NCI-H2196 treated with DMSO at 0.1 percent for 48 hours (cell line): Measurements from ENCODE around the gene TNPO3.
"Not testable (repeated sequence)": the region's sequence is repeated elsewhere in the genome, so short reads cannot be mapped to it uniquely, and the experiment has no call there.

ENCODE experiments used
- DNase-seq: peaks from one replicate; lab custom pipeline; 2025; ENCODE audit not compliant: unreplicated experiment; lab: John Stamatoyannopoulos, UW

Gene TNPO3

DNA sequence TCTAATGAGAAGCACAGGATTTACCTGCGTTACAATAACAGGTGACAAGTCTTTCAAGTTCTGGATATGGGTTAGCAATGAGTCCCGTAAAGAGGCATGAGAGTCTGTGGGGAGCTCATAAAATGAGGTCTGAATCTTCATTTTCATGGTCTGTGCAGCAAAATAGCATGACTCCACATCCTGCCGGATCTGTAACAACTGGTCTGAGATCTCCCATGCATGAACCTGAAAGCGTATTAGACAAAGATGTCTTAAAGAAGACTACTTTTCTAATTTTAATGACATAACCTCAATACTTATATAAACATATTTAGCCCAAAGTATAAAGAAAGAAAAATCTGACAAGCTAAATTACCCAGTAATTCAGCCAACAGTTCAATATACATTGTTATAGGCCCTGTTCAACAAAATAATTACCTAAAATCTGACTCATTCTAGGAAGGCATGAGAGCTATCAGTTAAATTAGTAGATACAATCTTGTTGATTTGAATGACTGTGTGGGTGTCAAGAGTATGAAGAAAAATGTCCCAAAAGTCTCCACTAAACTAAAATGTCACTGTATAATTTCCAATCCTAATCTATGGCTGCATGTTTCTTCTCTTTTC is 36.9 kb downstream of the TNPO3 start:
- DNase-seq, result no peak

DNA sequence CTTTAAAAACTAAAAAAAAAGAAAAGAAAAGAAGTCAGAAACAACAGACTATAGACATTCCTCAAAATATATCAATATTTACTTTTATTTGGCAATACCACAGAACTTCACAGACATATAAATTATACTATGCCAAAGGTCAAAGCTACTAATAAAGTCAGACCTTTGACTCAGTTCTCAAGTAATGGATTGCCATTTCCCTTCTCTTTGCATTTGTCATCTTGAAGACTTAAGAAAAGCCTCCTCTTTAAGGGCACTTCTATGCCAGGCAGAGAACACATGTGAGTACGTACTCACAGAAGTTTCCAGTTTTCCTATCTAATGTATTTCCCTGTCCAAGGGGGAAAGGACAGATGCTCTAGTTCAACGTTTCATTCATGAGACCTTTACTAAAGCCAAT is 37.6 kb downstream of the TNPO3 start:
- DNase-seq, result no peak

DNA sequence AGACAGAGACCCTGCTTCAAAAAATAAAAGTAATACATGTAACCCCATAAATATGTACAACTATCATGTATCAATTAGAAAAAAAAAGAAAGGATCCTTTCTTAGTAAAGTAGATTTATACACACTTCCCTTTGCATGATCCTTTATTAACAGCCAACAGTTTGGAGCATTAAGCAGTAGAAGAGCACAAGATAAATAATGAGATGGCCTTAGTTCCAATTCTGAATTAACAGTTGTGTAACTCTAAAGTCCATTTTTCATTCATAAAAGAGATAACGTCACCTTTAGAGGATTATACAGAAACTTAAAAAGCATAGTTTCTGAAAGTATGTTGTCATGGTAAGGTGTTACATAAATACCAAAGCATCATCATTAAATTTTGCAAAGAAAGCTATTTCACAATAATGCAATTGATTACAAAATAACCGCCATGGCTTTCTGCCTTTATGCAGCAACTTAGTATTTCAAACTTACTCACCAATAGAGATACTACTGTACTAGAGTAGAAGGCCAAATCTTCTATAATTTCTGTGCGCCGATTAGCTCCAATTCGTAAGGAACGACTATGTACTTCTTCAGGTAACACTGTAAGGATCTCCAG is 40.3 kb downstream of the TNPO3 start:
- no peak for DNase-seq

DNA sequence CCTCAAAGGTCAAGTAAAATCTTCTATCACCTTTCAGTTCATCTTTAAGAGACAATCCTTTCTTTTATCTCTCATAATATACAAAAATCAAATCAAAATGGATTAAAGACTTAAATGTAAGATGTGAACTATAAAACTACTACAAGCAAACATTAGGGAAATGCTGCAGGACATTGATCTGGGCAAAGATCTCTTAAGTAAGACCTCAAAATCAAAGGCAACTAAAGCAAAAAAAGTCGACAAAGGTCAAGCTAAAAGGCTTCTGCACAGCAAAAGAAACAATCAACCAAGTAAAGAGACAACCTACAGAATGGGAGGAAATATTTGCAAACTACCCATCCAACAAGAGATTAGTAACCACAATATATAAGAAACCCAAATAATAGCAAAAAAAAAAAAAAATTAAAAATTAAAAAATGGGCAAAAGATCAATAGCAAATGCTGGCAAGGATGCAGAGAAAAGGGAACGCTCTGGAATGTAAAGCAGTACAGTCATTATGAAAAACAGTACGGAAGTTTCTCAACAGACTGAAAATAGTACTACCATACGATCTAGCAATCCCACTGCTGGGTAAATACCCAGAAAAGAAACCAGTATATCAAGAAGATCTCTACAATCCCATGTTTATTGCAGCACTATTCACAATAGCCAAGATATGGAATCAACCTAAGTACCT is 41.7 kb downstream of the TNPO3 start:
- no peak for DNase-seq

DNA sequence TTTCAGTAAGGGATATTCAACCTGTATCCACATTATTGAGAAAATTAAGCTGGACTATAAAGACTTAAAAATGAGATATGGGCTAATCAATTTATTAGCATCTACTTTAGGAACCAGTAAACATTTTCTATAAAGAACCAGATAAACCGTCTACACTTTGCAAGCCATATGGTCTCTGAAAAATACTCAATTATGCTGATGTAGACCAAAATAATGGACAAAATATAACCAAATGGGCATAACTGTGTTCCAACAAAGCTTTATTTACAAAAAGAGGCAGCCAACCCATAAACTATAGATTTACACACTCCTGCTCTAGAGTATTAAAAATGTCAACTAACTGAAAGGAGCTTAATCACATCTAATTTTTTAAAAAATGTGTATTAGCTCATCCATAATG is 42.3 kb downstream of the TNPO3 start:
- no peak for DNase-seq

DNA sequence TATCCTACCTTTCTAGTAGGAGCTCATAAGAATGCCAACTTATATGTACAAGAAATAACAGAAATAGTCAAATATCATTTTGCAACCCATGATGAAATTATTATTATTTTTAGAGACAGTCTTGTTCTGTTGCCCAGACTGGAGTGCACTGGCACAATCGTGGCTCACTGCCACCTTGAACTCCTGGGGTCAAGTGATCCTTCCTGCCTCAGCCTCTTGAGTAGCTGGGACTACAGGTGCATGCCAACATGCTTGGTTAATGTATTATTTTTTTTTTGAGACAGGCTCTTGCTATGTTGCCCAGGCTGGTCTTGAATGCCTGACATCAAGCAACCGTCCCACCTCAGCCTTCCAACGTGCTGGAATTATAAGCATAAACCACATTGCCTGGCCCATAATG is 44.8 kb downstream of the TNPO3 start:
- DNase-seq, result peak; percentile 2

DNA sequence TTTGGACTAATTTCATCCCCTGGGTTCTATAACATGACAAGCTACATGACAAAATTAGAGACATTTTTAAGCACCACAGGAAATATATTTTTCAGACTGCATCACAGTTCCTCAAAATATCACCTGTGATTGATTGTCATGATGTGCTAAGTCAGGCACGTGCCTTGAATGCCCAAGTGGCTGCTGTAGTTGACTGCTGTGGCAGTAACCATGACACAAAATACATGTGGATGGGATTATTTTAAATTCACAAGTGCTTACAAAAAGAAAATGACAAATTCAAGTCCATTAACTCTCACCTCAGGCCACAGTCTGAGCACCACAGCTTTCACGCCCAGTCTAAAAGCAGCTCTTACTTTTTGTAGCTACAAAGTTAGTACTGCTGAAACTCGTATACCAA is 45.5 kb downstream of the TNPO3 start:
- no peak for DNase-seq

DNA sequence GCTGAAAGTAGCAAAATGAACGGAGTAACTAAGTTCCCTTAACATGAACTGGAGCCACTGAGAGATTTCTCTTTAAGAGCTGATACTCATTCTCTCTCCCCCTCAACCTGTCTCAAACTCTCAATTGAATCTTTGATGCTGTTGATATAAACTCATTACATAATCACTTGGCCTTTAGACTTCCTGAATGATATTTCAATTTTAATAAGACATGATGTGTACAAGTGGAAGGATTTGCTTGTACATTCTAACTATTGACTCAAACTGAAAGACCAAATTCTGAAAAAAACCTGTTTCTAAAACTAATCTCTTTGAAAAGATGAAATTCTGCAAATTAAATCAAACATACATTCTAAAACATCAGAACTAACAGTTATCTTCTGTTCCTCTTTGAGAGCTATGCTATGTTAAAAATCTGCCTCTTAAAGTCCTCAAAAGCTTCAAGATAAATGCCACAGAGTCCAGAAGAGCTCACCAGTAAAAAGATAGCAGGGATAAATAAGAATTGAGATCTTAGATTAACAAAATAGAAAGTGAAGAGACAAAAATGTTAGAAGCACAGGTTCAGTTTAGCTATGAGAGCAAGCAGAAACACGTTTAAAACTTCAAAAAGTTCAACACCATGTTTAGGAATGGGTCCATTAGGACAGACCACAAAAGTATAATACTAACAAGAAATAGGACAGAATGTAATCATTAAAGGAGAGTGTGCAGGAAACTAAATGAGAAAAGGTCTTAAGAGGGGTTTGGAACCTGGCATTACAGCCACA is 46.1 kb downstream of the TNPO3 start:
- DNase-seq, result no peak

DNA sequence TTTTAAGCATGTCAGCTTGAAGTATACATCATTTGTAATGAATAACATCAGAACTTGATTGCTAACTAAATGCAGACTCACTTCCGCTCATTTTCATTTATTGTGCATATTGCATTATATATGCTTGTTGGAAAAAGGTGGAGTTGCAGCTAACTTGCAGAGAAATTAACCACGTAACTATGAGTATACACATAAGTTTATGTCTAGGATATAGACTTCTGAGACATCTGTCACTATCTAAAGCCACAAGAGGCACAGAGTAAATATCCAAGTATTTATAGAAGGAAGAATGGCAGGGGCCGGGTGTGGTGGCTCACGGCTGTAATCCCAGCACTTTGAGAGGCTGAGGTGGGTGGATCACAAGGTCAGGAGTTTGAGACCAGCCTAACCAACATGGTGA is 47.3 kb downstream of the TNPO3 start:
- no peak for DNase-seq

DNA sequence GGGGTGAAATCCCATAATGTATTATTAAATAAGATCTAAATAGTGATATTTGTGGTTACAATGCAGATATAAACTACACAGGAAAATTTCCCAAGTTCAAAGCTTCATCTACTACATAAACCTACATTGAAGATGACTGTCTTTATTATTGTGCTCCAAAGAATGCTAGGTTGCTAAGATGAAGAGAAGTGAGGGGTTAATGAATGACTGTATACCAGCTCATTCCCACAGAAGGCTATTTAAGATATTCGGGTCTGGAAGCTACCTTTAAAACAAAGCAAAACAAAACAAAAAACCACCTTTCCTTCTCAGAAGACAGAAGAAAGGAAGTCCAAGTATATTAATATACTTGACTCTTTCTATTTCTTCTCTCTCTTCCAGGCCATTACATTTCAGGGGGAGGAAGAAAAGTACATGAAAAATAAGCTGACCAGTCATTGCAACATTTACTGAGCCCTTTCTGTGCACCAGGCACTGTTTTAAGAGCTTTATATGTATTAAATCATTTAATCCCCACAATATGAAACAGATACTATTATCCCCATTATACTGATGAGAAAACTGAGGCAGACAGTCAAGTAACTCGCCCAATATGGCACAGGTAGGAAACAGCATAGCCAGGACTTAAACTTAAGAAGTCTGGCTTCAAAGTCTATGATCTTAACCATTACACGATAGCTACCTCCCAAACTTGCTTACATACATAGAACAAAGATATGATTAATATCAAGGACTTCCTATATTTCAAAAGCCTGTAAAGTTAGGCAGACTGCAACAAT is 48.1 kb downstream of the TNPO3 start:
- no peak for DNase-seq

DNA sequence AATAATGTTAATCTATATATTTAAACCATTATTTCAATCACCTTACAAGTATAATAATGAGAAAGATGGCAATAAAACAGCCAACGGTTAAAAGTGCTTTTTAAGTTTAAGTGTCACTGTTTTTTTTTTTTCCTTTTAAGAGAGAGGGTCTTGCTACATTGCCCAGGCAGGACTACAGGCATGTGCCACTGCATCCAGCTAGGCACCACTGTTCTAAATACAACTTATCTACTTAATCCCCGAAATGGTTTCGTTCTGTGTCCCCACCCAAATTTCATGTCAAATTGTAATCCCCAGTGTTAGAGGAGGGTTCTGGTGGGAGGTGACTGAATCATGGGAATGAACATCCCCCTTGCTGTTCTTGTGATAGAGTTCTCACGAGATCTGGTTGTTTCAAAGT is 49.7 kb downstream of the TNPO3 start:
- DNase-seq, result no peak

DNA sequence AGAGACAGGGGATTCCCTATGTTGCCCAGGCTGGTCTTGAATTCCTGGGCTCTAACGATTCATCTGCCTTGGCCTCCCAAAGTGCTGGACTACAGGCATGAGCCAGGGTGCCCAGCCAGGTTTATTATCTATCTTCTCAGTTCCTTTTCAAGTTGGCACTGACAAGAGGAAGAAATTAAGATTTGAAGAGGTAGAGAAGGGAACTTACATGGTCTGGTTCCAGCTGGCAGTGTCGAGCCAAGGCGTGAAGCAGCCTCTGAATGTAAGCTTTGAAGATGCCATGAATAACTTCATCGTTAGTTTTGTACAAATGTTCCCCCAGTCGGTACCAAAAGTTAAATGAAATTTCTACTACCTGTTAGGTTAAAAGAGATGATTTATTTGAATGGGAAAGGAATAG is 57.7 kb downstream of the TNPO3 start:
- no peak for DNase-seq

DNA sequence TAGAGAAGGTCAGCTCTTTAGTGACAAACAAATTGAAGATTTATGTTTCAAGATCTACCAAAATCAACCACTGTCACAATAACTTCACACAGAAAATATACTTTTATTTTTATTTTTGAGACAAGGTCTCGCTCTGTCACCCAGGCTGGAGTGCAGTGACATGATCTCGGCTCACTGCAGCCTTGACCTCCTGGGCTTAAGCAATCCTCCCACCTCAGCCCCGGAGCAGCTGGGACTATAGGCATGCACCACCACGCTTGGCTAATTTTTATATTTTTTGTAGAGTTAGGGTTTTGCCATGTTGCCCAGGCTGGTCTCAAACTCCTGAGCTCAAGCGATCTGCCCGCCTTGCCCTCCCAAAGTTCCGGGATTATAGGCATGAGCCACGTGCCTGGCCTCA is 60.4 kb downstream of the TNPO3 start:
- not testable (repeated sequence) for DNase-seq

DNA sequence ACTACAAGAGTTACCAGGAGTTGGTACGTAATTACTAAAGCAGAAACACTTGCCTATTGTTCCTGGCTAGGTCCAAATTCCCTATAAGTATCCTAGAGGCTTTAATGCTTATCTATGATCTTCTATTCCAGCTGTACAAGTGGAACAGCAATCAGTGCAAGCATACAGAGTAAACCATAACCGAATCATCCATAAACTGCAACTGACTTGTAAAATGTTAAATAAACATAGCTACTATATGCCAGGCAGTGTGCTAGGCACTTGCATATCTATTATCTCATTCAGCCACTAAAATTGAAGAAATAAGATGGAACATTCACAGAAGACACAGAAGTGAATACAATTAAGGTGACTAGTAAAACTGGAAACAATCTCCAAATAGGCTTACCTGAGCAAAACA is 61.5 kb downstream of the TNPO3 start:
- DNase-seq, result no peak

DNA sequence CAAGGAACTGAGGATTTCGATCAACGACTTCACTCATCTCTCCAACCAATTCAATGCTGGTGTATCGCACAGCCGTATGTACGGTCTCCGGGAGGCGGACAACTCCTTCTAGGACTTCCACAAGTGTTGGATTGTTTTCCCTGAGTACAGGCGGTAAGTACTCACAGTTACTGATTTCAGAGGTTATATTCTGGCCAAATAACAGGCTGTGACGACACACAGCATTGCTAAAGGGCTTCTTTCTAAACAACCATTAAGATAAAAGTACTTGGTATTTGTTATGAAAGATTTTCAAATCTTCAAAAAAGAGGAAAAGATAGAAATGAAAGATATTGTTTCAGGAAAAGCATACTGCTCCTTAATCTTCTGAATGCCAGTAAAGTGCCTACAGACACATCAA is 65.0 kb downstream of the TNPO3 start:
- DNase-seq, result no peak

DNA sequence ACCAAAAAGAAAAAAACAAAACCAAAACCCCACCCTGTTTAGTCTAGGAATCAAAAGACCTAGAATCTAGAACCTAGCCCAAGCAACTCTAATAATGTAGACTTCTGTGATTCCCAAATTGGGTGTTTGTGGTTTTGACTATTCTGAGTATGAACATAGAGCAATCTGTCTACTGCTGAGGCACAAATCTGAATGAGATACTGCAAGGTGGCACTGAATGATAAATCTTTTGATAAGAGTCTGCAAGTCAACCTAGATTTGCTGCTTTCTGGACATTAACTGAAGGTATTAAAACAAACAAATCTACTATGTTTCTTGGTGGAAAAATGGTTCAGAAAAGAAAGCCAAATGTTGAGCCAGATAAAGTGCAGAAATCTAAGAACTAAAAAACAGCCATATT is 66.5 kb downstream of the TNPO3 start:
- DNase-seq, result no peak

DNA sequence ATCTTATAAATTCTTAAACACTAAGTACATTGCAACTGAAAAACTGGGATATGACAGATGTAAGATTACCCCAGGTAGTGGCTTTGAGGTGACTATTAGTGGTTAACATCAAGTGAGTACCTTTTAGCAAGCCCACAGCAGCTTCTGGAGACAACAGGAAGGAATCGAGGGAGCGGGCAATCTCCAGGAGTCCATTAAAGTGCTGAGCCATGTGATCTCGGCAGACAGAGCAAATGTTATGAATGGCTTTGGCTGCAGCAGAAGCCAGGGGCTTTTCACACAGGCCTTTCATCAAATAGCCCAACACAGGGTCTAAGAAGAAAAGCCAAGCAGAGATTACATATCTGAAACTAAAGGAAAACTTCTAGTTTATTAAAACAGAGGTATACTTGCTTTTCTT is 68.3 kb downstream of the TNPO3 start:
- no peak for DNase-seq

DNA sequence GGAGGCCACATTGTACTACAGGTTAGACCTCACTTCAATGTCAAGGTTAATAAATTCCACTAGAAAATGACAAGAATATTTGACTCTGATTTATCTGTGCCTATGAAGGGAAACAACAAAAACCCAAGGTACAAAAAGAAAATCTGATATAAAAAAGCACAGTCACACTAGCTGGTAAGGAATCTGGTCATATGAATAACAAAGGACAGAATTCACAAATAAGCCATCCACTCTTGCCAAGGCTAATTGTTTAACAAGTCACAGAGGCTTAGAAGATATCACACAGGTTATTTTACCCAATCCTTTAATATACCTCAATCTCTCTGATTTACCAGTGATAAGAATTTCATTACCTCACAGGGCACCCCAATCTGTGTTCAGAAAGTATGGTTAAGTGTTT is 69.3 kb downstream of the TNPO3 start:
- no peak for DNase-seq

DNA sequence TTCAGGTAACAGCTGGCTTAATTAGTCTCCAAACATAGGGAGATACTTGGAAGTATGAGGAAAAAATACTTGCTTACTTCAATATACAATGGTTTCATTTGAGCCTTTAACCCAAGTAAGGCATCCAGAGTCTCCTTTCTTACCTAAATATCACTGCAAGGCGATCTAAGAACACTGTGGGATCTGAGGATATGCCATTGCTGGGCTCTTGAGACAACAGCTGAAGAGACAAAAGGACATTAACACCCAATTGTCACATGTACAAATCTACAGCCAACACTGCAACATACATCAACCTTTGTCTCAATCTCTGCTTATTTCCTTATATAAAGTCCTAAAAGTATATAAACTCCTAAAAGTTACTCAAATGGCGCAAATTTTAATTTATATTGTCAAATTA is 72.8 kb downstream of the TNPO3 start:
- no peak for DNase-seq

DNA sequence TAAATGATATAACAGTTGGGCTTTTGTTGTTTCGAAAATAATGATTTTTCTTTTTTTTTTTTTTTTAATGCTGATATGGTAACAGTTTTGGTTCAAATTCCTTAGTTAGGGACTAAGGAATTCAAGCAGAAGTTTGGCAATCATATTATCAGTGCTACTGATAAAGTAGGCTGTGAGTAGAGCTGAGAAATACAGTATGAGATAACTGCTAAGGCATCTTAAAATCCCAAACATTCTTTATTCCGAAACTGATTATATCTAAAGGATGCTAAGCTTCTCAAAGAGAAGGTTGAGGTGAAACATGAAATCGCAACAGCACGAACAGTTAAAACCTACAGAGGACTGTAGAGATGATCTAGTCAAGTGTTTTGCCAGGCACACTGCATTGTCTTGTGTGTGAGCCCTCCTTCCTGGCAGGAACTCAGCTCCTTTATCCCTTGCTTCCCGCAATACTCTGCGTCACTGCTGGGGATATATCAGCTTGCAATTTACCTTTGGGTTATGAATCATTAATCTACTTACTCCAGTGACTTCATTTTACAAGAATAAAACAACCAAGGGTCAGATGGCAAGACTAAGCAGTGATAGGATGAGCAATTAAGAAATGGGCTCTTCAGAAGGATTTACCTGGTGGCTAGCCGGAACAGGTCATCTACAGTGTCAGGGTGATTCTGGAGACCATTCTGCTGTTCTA is 80.5 kb downstream of the TNPO3 start:
- DNase-seq, result no peak

DNA sequence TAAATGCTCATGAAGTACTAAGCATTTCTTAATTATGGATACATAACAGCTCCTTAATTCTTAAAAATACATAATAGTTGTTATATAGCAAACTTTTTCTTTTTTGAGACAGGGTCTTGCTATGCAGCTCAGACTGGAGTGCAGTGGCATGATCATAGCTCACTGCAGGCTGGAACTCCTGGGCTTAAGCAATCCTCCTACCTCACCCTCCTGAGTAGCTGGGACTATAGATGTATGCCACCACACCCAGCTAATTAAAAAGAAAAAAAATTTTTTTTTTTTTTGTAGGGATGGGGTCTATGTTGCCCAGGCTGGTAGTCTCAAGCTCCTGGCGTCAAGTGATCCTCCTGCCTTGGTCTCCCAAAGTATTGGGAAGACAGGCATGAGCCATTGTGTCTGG is 86.3 kb downstream of the TNPO3 start:
- DNase-seq, result no peak
